Caco-2 (cell line): Measurements from ENCODE around the gene SLC16A6. TPM values are rescaled to one million over a fixed set of nuclear protein-coding genes. Genes with fewer than 3 reads are reported as not detected.
A peak's percentile ranks its signal among the peaks of the same experiment; 100 is the strongest.
"Not testable (repeated sequence)": the region's sequence is repeated elsewhere in the genome, so short reads cannot be mapped to it uniquely, and the experiment has no call there.

Source experiments
- BruUV-seq: library from RNA; stranded (reverse); fragments of 400-500 nt; replicated peaks from 2 replicates; lab custom pipeline; 2021; lab: Mats Ljungman, UMichigan
- CTCF ChIA-PET: fragments of 300-600 bp; sonication (Branson Sonifier 250); formaldehyde crosslinking; loops from one replicate; lab custom pipeline; 2022; ENCODE audit warnings: antibody characterized with exemption; lab: Charles Lee
- POLR2A ChIA-PET: fragments of 300-600 bp; sonication (Branson Sonifier 250); formaldehyde crosslinking; loops from one replicate; lab custom pipeline; 2022; ENCODE audit warnings: antibody characterized with exemption; lab: Charles Lee
- DNase-seq, 2 experiments: peaks; one replicate each; pipeline versions ENCODE4 v3.0.0 to v3.0.0-alpha.2; 2020 to 2022
- H3K27me3 ChIP-seq: replicated peaks from 2 replicates; pipeline ENCODE4 v1.6.0; 2011; ENCODE audit warnings: low read length; ENCODE audit not compliant: control insufficient read depth, insufficient read depth
- H3K36me3 ChIP-seq: 2 replicates; pipeline ENCODE4 v1.5.1; 2011; ENCODE audit warnings: low read length; ENCODE audit not compliant: control insufficient read depth, insufficient read depth
- H3K4me1 ChIP-seq: fragments of 250-450 bp; sonication (Bioruptor Pico); 2 replicates; pipeline ENCODE4 v1.5.1; 2020; ENCODE audit warnings: mild to moderate bottlenecking
- H3K4me3 ChIP-seq: 2 replicates; pipeline ENCODE4 v1.5.1; 2011; ENCODE audit warnings: low read depth, mild to moderate bottlenecking, control low read depth, low read length
- H3K9me3 ChIP-seq: fragments of 250-450 bp; sonication (Bioruptor Pico); 2 replicates; pipeline ENCODE4 v1.5.1; 2020; ENCODE audit warnings: mild to moderate bottlenecking, moderate library complexity
- H3K27ac Mint-ChIP-seq: one replicate; pipeline ENCODE4 v1.8.0; 2022; ENCODE audit warnings: mixed read lengths; ENCODE audit not compliant: unreplicated experiment
- H3K27me3 Mint-ChIP-seq: one replicate; pipeline ENCODE4 v1.8.0; 2022; ENCODE audit warnings: mixed read lengths; ENCODE audit not compliant: insufficient read depth, unreplicated experiment
- H3K36me3 Mint-ChIP-seq: one replicate; pipeline ENCODE4 v1.8.0; 2022; ENCODE audit warnings: mild to moderate bottlenecking, mixed read lengths; ENCODE audit not compliant: insufficient read depth, unreplicated experiment
- H3K4me1 Mint-ChIP-seq: one replicate; pipeline ENCODE4 v1.8.0; 2022; ENCODE audit warnings: low read depth, mixed read lengths; ENCODE audit not compliant: unreplicated experiment
- H3K4me3 Mint-ChIP-seq: one replicate; pipeline ENCODE4 v1.8.0; 2022; ENCODE audit warnings: mild to moderate bottlenecking, moderate library complexity, mixed read lengths; ENCODE audit not compliant: unreplicated experiment
- H3K9me3 Mint-ChIP-seq: one replicate; pipeline ENCODE4 v1.8.0; 2022; ENCODE audit warnings: mixed read lengths; ENCODE audit not compliant: unreplicated experiment
- intact Hi-C: fragments of 100-400 bp; cut with micrococcal nuclease; formaldehyde crosslinking; loops from one replicate; pipeline ENCODE4 v1.10.0; 2022; ENCODE audit not compliant: unreplicated experiment
- total RNA-seq: library from RNA; stranded (reverse); gene quantifications from 2 replicates; pipeline ENCODE4 v1.2.3, GENCODE V29; 2022
- TF ChIP-seq, protein P1 (sequence below), 2 experiments: fragments of 200-600 bp in 1 of 2; IDR thresholded peaks; 1 replicate in 1 of 2; 2 replicates in 1 of 2; pipeline versions ENCODE4 v1.5.1 to v1.8.0; 2011 to 2022; ENCODE audit warnings: antibody characterized with exemption in 1 of 2, control low read depth in 1 of 2, inconsistent platforms in 1 of 2, low read depth in 1 of 2, low read length in 1 of 2, mild to moderate bottlenecking in 1 of 2, moderate library complexity in 1 of 2; ENCODE audit not compliant: insufficient read depth in 1 of 2, severe bottlenecking in 1 of 2, unreplicated experiment in 1 of 2

Gene SLC16A6
- total RNA-seq, 1 experiment from 2014 or later: 1.0 TPM

DNA sequence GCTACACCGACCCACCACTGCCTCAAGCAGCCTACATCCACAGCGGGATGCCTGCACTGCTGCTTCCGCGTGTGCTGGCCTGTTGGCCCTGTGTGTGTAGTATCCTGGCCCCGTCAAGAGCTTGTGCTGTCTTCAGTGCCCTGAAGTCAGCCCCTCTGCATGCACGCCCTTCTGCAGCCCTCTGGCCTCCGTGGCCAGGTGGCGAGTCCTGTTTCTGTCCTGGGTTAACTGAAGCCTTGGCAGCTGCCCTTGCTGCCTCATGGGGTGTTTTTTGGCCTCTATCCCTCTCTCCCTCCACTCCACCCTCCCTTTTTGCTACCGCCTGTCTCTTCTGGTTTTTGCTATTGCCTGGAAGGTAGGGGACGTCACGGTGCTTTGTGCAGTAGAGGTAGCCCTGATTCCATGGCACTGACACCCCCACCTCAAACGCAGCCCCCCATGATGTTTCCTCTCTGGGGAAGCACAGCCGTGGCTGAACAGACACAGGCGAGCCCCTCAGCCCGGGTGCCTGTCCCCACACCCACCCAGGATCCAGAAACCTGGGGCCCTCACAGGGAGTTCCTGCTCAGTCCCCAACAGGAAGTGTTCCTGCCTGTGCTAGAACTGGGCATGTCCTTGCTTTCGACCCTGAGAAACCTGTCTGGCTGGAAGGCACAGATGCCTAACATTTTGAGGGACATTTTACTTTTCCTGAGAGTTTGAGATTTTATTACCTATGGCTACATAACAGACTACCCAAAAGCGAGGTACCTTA is 61.9 kb downstream of the SLC16A6 start:
- Mint-ChIP-seq H3K4me1 (no peaks in the 10 kb centered on the region), H3K36me3 (no peaks in the 10 kb centered on the region), H3K4me3 (no peak overlapping the region), H3K27ac (peak overlapping the region; percentile 35), H3K9me3 (no peaks in the 10 kb centered on the region), H3K27me3 (peaks cover 2% of the 10 kb centered on the region)
- Histone ChIP-seq H3K9me3 (no peaks in the 10 kb centered on the region), H3K4me1 (no peaks in the 10 kb centered on the region), H3K36me3 (no peaks in the 10 kb centered on the region), H3K27me3 (no peaks in the 10 kb centered on the region), H3K4me3 (no peak overlapping the region)
- intact Hi-C loops: no loop called here
- TF ChIP-seq, protein P1, sequence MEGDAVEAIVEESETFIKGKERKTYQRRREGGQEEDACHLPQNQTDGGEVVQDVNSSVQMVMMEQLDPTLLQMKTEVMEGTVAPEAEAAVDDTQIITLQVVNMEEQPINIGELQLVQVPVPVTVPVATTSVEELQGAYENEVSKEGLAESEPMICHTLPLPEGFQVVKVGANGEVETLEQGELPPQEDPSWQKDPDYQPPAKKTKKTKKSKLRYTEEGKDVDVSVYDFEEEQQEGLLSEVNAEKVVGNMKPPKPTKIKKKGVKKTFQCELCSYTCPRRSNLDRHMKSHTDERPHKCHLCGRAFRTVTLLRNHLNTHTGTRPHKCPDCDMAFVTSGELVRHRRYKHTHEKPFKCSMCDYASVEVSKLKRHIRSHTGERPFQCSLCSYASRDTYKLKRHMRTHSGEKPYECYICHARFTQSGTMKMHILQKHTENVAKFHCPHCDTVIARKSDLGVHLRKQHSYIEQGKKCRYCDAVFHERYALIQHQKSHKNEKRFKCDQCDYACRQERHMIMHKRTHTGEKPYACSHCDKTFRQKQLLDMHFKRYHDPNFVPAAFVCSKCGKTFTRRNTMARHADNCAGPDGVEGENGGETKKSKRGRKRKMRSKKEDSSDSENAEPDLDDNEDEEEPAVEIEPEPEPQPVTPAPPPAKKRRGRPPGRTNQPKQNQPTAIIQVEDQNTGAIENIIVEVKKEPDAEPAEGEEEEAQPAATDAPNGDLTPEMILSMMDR (IDR thresholded peaks at IDR 0.05; ENCODE audit: insufficient read depth in 1 of 2, low read depth in 1 of 2, low read length in 1 of 2, severe bottlenecking in 1 of 2, unreplicated experiment in 1 of 2): no peak
- no TSS peak for BruUV-seq
- ChIA-PET CTCF (interaction anchor here (0.6 kb wide), 1 partner anchor 14 kb away, joined by 3 read pairs; no protein-coding TSS in a partner anchor), POLR2A (no interaction called here)
- no peak for DNase-seq

DNA sequence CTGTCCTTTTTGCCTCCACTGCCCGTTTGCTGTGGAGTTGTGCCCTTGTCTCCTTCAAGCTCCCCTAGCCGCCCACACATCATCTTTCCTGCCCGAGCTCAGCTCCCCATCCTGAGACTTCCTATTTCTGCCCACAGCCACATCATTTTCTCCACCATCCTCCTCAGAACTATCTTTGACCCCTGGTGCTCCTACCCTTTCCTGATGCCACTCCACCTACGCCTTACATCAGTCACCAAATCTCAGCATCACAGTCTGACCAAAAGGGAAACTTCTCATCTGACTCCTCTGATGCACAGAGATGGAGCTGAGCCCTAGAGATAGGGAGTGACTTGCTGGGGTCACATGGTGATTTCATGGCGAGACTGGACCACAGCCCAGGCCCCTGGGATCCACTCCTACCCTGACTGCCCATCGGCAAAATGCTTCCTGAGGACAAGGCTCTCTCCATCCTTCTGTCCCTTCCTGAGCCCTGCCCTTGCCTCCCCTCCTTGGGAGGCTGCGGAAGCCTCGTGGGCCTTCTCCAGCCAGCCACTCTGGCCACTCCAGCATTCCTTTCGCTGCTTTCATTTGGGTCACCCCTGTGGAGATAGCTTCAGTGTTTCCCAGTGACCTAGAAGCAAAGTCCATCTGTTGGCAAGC is 62.8 kb downstream of the SLC16A6 start:
- BruUV-seq, H3K27me3 Mint-ChIP-seq, intact Hi-C loops, H3K27me3 ChIP-seq, CTCF ChIA-PET, H3K36me3 ChIP-seq, H3K9me3 ChIP-seq, H3K4me3 Mint-ChIP-seq, H3K4me1 ChIP-seq, H3K9me3 Mint-ChIP-seq, H3K4me3 ChIP-seq, H3K27ac Mint-ChIP-seq, DNase-seq, POLR2A ChIA-PET, H3K36me3 Mint-ChIP-seq, H3K4me1 Mint-ChIP-seq: not testable (repeated sequence)

DNA sequence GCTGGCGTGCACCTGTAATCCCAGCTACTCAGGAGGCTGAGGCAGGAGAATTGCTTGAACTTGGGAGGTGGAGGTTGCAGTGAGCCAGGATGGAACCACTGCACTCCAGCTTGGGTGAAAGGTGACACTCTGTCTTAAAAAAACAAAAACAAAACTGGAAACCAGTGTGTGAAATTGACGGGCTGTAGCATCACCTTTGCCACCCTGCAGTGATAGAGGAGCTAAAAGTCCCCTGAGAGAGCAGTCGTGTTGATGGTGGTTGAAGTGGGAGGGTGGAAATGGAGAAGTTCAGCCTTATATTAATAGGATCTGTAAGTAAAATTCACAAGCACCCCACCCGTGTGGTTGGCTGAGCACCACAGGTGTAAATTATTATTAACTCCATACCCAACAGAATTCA is 65.9 kb downstream of the SLC16A6 start:
- H3K9me3 ChIP-seq, intact Hi-C loops, H3K36me3 ChIP-seq, H3K27me3 Mint-ChIP-seq, H3K4me1 Mint-ChIP-seq, H3K4me1 ChIP-seq, H3K27ac Mint-ChIP-seq, H3K27me3 ChIP-seq, H3K4me3 Mint-ChIP-seq, H3K36me3 Mint-ChIP-seq, BruUV-seq, H3K9me3 Mint-ChIP-seq, H3K4me3 ChIP-seq, POLR2A ChIA-PET, DNase-seq: not testable (repeated sequence)
- CTCF ChIA-PET: interaction anchor here (0.6 kb wide), 1 partner anchor 135 kb away, joined by 3 read pairs; no protein-coding TSS in a partner anchor

DNA sequence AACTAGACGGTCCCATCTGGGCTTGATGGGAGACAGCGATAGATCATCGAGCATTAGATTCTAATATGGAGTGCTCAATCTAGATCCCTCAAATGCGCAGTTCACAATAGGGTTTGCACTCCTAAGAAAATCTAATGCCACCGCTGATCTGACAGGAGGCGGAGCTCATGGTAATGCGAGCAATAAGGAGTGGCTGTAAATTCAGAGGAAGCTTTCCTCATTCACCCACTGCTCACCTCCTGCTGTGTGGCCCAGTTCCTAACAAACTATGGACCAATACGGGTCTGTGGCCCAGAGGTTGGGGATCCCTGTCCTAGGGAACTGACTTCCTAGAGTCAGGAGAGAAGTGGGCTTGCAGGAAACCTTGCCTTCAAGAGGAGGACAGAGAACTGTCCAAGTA is 68.3 kb downstream of the SLC16A6 start:
- H3K36me3 ChIP-seq: no peaks in the 10 kb centered on the region
- Mint-ChIP-seq H3K4me3 (no peak overlapping the region), H3K4me1 (peaks cover 8% of the 10 kb centered on the region), H3K27ac (no peak overlapping the region), H3K27me3 (peaks cover 11% of the 10 kb centered on the region), H3K36me3 (no peaks in the 10 kb centered on the region), H3K9me3 (no peaks in the 10 kb centered on the region)
- no peaks in the 10 kb centered on the region for H3K4me1 ChIP-seq
- intact Hi-C loops: no loop called here
- no peak for DNase-seq
- TF ChIP-seq, protein P1 (IDR thresholded peaks at IDR 0.05; ENCODE audit: insufficient read depth in 1 of 2, low read depth in 1 of 2, low read length in 1 of 2, severe bottlenecking in 1 of 2, unreplicated experiment in 1 of 2): no peak
- no peaks in the 10 kb centered on the region for H3K9me3 ChIP-seq
- H3K4me3 ChIP-seq: no peak overlapping the region
- BruUV-seq: no TSS peak
- no peaks in the 10 kb centered on the region for H3K27me3 ChIP-seq
- ChIA-PET POLR2A (interaction anchor here (0.5 kb wide), 1 partner anchor 246 kb away, joined by 3 read pairs; no protein-coding TSS in a partner anchor), CTCF (no interaction called here)
